CD4-positive, alpha-beta T cell (primary cell): Measurements from ENCODE around the gene MTF2. TPM values are rescaled to one million over a fixed set of nuclear protein-coding genes. Genes with fewer than 3 reads are reported as not detected.
A peak's percentile ranks its signal among the peaks of the same experiment; 100 is the strongest.

ENCODE experiments used
- ATAC-seq: fragments of 200-7000 bp; cut with Tn5 transposase; one replicate; pipeline ENCODE4 v1.10.0; 2022; ENCODE audit warnings: mild to moderate bottlenecking; ENCODE audit not compliant: poor library complexity
- CTCF ChIA-PET: fragments of 350-600 bp; sonication (Branson Sonifier 250); formaldehyde crosslinking; loops from one replicate; lab custom pipeline; 2021; ENCODE audit warnings: antibody characterized with exemption, inconsistent platforms; lab: Charles Lee
- POLR2A ChIA-PET: fragments of 350-600 bp; sonication (Branson Sonifier 250); formaldehyde crosslinking; loops from one replicate; lab custom pipeline; 2021; ENCODE audit warnings: antibody characterized with exemption, inconsistent platforms; lab: Charles Lee
- DNase-seq, 14 experiments: peaks; one replicate each; pipeline ENCODE4 v3.0.0-alpha.2; 2013 to 2020; ENCODE audit warnings: mixed read lengths in 2 of 14
- H3K27ac ChIP-seq, 2 donors: one replicate each; pipeline versions ENCODE4 v1.5.1 to v1.7.0; 2013; ENCODE audit warnings: low read length in 2 of 2, low read depth in 1 of 2, mild to moderate bottlenecking in 1 of 2
- H3K27me3 ChIP-seq, 2 experiments: 1 replicate in 1 of 2; 2 replicates in 1 of 2; pipeline versions ENCODE4 v1.6.1 to v1.7.0; 2013; ENCODE audit warnings: low read length in 2 of 2, control low read depth in 1 of 2, mild to moderate bottlenecking in 1 of 2, moderate library complexity in 1 of 2; ENCODE audit not compliant: insufficient read depth in 2 of 2, control insufficient read depth in 1 of 2
- H3K36me3 ChIP-seq: one replicate; pipeline ENCODE4 v1.6.1; 2013; ENCODE audit warnings: low read length, control low read depth; ENCODE audit not compliant: insufficient read depth
- H3K4me1 ChIP-seq: one replicate; pipeline ENCODE4 v1.6.1; 2013; ENCODE audit warnings: low read length, control low read depth; ENCODE audit not compliant: insufficient read depth
- H3K4me3 ChIP-seq: one replicate; pipeline ENCODE4 v1.5.1; 2013; ENCODE audit warnings: mild to moderate bottlenecking, low read length, moderate library complexity
- H3K9me3 ChIP-seq, 2 experiments: 1 replicate in 1 of 2; 2 replicates in 1 of 2; pipeline versions ENCODE4 v1.6.1 to v1.7.0; 2013; ENCODE audit warnings: low read length in 2 of 2, mild to moderate bottlenecking in 2 of 2, control low read depth in 1 of 2, moderate library complexity in 1 of 2; ENCODE audit not compliant: control insufficient read depth in 1 of 2, insufficient read depth in 1 of 2
- H3K27ac Mint-ChIP-seq: one replicate; pipeline ENCODE4 v1.8.0; 2020; ENCODE audit warnings: mixed read lengths
- H3K27me3 Mint-ChIP-seq: one replicate; pipeline ENCODE4 v1.8.0; 2021; ENCODE audit warnings: mixed read lengths
- H3K36me3 Mint-ChIP-seq: one replicate; pipeline ENCODE4 v1.8.0; 2021; ENCODE audit warnings: low read depth, mixed read lengths
- H3K4me1 Mint-ChIP-seq: one replicate; pipeline ENCODE4 v1.8.0; 2021; ENCODE audit warnings: low read depth, mixed read lengths
- H3K4me3 Mint-ChIP-seq: one replicate; pipeline ENCODE4 v1.8.0; 2020; ENCODE audit warnings: mild to moderate bottlenecking, mixed read lengths
- H3K9me3 Mint-ChIP-seq: one replicate; pipeline ENCODE4 v1.8.0; 2020; ENCODE audit warnings: mixed read lengths
- intact Hi-C, 2 experiments: fragments of 100-400 bp; cut with DNase I in 1 of 2; cut with micrococcal nuclease in 1 of 2; formaldehyde crosslinking; loops; one replicate each; pipeline versions ENCODE4 v1.15.1 to v1.9.0; 2023 to 2025; cut with DNase I, micrococcal nuclease
- total RNA-seq, 174 experiments: library from RNA in 2 of 174; stranded (reverse) in 2 of 174; gene quantifications; one replicate each; pipeline ENCODE4 v1.2.3 and lab custom pipeline; 2021 to 2026
- TF ChIP-seq, protein P1 (sequence below): fragments of 200-600 bp; IDR thresholded peaks from one replicate; pipeline ENCODE4 v1.8.0; 2022; ENCODE audit warnings: antibody characterized with exemption, mild to moderate bottlenecking

MTF2 gene
- total RNA-seq, 2 experiments from 2014 or later = 37.9 to 39.3 TPM

- Mint-ChIP-seq H3K36me3 (peaks cover 47% of the 10 kb centered on the region), H3K27me3 (no peaks in the 10 kb centered on the region), H3K4me1 (peaks cover 55% of the 10 kb centered on the region), H3K4me3 (peak overlapping the region; percentile 93), H3K9me3 (no peaks in the 10 kb centered on the region), H3K27ac (peak overlapping the region; percentile 95)
- DNase-seq (no peak), ATAC-seq (no peak)
- ChIA-PET POLR2A (no interaction called here), CTCF (no interaction called here)
- TF ChIP-seq, protein P1, sequence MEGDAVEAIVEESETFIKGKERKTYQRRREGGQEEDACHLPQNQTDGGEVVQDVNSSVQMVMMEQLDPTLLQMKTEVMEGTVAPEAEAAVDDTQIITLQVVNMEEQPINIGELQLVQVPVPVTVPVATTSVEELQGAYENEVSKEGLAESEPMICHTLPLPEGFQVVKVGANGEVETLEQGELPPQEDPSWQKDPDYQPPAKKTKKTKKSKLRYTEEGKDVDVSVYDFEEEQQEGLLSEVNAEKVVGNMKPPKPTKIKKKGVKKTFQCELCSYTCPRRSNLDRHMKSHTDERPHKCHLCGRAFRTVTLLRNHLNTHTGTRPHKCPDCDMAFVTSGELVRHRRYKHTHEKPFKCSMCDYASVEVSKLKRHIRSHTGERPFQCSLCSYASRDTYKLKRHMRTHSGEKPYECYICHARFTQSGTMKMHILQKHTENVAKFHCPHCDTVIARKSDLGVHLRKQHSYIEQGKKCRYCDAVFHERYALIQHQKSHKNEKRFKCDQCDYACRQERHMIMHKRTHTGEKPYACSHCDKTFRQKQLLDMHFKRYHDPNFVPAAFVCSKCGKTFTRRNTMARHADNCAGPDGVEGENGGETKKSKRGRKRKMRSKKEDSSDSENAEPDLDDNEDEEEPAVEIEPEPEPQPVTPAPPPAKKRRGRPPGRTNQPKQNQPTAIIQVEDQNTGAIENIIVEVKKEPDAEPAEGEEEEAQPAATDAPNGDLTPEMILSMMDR = no peak
- no peaks in the 10 kb centered on the region for H3K9me3 ChIP-seq
- H3K27ac ChIP-seq = no peak overlapping the region
- peaks cover 32% of the 10 kb centered on the region for H3K4me1 ChIP-seq
- H3K27me3 ChIP-seq = no peaks in the 10 kb centered on the region
- peak overlapping the region; percentile 91 for H3K4me3 ChIP-seq
- intact Hi-C loops = loop anchor here in 1 of 2 experiments (5.0 to 10.0 kb wide), 2 partner anchors 54 to 216 kb away; partner anchors contain the start of gene DIPK1A
- peaks cover 9% of the 10 kb centered on the region for H3K36me3 ChIP-seq
These were observed 99.3 kb downstream of the MTF2 start for GRCh38 chr1:93178418-93178817.

GRCh38 chr1:93179886-93180722 lies 101.0 kb downstream of the MTF2 start, which contains the start of gene TMED5:
Gene TMED5 (minus strand): TSS chr1:93180413. CDS start chr1:93180242, 171 bp downstream.
- POLR2A ChIA-PET = interaction anchor here (1.0 to 2.3 kb wide), 4 partner anchors 10 to 166 kb away, joined by 3 to 9 read pairs (median 6); partner anchors contain the start of genes DR1 and MTF2
- ATAC-seq (peak; percentile 78), DNase-seq (peak; percentile 88 to 99 (median 94))
- Histone ChIP-seq H3K4me1 (peaks cover 25% of the 10 kb centered on the region), H3K27ac (peak within 1 kb of the TSS; percentile 97 to 98), H3K9me3 (no peaks in the 10 kb centered on the region), H3K4me3 (peak within 1 kb of the TSS; percentile 91), H3K27me3 (no peaks in the 10 kb centered on the region), H3K36me3 (no peaks in the 10 kb centered on the region)
- Mint-ChIP-seq H3K27ac (peak within 1 kb of the TSS; percentile 95), H3K36me3 (peaks cover 37% of the 10 kb centered on the region), H3K4me3 (peak within 1 kb of the TSS; percentile 93), H3K27me3 (no peaks in the 10 kb centered on the region), H3K4me1 (peaks cover 52% of the 10 kb centered on the region), H3K9me3 (no peaks in the 10 kb centered on the region)
- intact Hi-C loops = loop anchor here (2.0 to 10.0 kb wide), 9 partner anchors 55 to 878 kb away; partner anchors contain the start of genes DIPK1A (in 2 of the 2), MTF2 (in 2 of the 2), DR1 (in 1 of the 2) and GCLM (in 1 of the 2)
- CTCF ChIA-PET = no interaction called here
- TF ChIP-seq, protein P1 = peak; percentile 14

GRCh38 chr1:93180723-93181613 lies 101.9 kb downstream of the MTF2 start, which contains the start of gene CCDC18:
Gene CCDC18 (plus strand): TSS chr1:93180724. CDS start chr1:93183362, 2,638 bp downstream.
- Mint-ChIP-seq H3K36me3 (peaks cover 33% of the 10 kb centered on the region), H3K27me3 (no peaks in the 10 kb centered on the region), H3K4me3 (peak within 1 kb of the TSS; percentile 93), H3K4me1 (peaks cover 52% of the 10 kb centered on the region), H3K9me3 (no peaks in the 10 kb centered on the region), H3K27ac (peak within 1 kb of the TSS; percentile 95)
- Histone ChIP-seq H3K27ac (peak within 1 kb of the TSS; percentile 97 to 98), H3K4me1 (peaks cover 25% of the 10 kb centered on the region), H3K4me3 (peak within 1 kb of the TSS; percentile 91), H3K9me3 (no peaks in the 10 kb centered on the region), H3K36me3 (no peaks in the 10 kb centered on the region), H3K27me3 (no peaks in the 10 kb centered on the region)
- POLR2A ChIA-PET = interaction anchor here (0.6 to 2.3 kb wide), 11 partner anchors 9 to 869 kb away, joined by 3 to 9 read pairs (median 4); partner anchors contain the start of genes DR1 and MTF2
- CTCF ChIA-PET = no interaction called here
- ATAC-seq (peak; percentile 28), DNase-seq (peak in 12 of 14 experiments; percentile 24 to 90 (median 47))
- TF ChIP-seq, protein P1 = no peak
- intact Hi-C loops = loop anchor here (2.0 to 10.0 kb wide), 8 partner anchors 102 to 879 kb away; partner anchors contain the start of genes MTF2 (in 2 of the 2), DIPK1A (in 1 of the 2), DR1 (in 1 of the 2) and GCLM (in 1 of the 2)
